ENCODE results near the gene SURF1. TPM values are rescaled to one million over a fixed set of nuclear protein-coding genes. Genes with fewer than 3 reads are reported as not detected.

SURF1 gene
- polyA plus RNA-seq, 1 experiment: 46.1 TPM

- ChIA-PET POLR2A (no interaction called here), CTCF (interaction anchor here (1.1 kb wide), 1 partner anchor 21 kb away, joined by 3 read pairs; no protein-coding TSS in a partner anchor)
- TF ChIP-seq CTCF (IDR thresholded peaks at IDR 0.05; ENCODE audit: insufficient read depth, low read depth, low read length): no peak
- Histone ChIP-seq H3K27me3 (ENCODE audit: control insufficient read depth, insufficient read depth, low read length) (no peaks in the 10 kb centered on the region), H3K4me3 (ENCODE audit: low read depth, low read length) (no peak overlapping the region), H3K36me3 (ENCODE audit: control insufficient read depth, insufficient read depth, low read length) (no peaks in the 10 kb centered on the region)
- DNase-seq (ENCODE audit: low read depth): no peak
Measured at GRCh38 chr9:133384736-133385321, 28.5 kb upstream of the SURF1 start.

- H3K4me3 ChIP-seq (ENCODE audit: low read depth, low read length): no peak overlapping the region
- no peak for TF ChIP-seq CTCF (IDR thresholded peaks at IDR 0.05; ENCODE audit: insufficient read depth, low read depth, low read length)
- no peak for DNase-seq (ENCODE audit: low read depth)
- ChIA-PET POLR2A (no interaction called here), CTCF (no interaction called here)
- H3K27me3 ChIP-seq (ENCODE audit: control insufficient read depth, insufficient read depth, low read length): no peaks in the 10 kb centered on the region
- no peaks in the 10 kb centered on the region for H3K36me3 ChIP-seq (ENCODE audit: control insufficient read depth, insufficient read depth, low read length)
Measured at GRCh38 chr9:133383438-133383837, 27.2 kb upstream of the SURF1 start.

- ChIA-PET CTCF (no interaction called here), POLR2A (no interaction called here)
- no peak for DNase-seq (ENCODE audit: low read depth)
- Histone ChIP-seq H3K27me3 (ENCODE audit: control insufficient read depth, insufficient read depth, low read length) (no peaks in the 10 kb centered on the region), H3K36me3 (ENCODE audit: control insufficient read depth, insufficient read depth, low read length) (no peaks in the 10 kb centered on the region), H3K4me3 (ENCODE audit: low read depth, low read length) (no peak overlapping the region)
- TF ChIP-seq CTCF (IDR thresholded peaks at IDR 0.05; ENCODE audit: insufficient read depth, low read depth, low read length): no peak
Measured at GRCh38 chr9:133382507-133383141, 26.3 kb upstream of the SURF1 start.

- TF ChIP-seq CTCF (IDR thresholded peaks at IDR 0.05; ENCODE audit: insufficient read depth, low read depth, low read length): no peak
- H3K4me3 ChIP-seq (ENCODE audit: low read depth, low read length): no peak overlapping the region
- H3K36me3 ChIP-seq (ENCODE audit: control insufficient read depth, insufficient read depth, low read length): no peaks in the 10 kb centered on the region
- H3K27me3 ChIP-seq (ENCODE audit: control insufficient read depth, insufficient read depth, low read length): no peaks in the 10 kb centered on the region
- CTCF ChIA-PET: interaction anchor here (0.6 to 1.6 kb wide), 2 partner anchors 15 to 71 kb away, joined by 3 read pairs; no protein-coding TSS in a partner anchor
- no peak for DNase-seq (ENCODE audit: low read depth)
- POLR2A ChIA-PET: interaction anchor here (0.6 kb wide), 1 partner anchor 79 kb away, joined by 3 read pairs; no protein-coding TSS in a partner anchor
Measured at GRCh38 chr9:133380734-133381133, 24.4 kb upstream of the SURF1 start.

GRCh38 chr9:133379153-133380086, 23.1 kb upstream of the SURF1 start:
- DNase-seq (ENCODE audit: low read depth): no peak
- Histone ChIP-seq H3K27me3 (ENCODE audit: control insufficient read depth, insufficient read depth, low read length) (no peaks in the 10 kb centered on the region), H3K4me3 (ENCODE audit: low read depth, low read length) (no peak overlapping the region), H3K36me3 (ENCODE audit: control insufficient read depth, insufficient read depth, low read length) (no peaks in the 10 kb centered on the region)
- TF ChIP-seq CTCF (IDR thresholded peaks at IDR 0.05; ENCODE audit: insufficient read depth, low read depth, low read length): no peak
- ChIA-PET CTCF (interaction anchor here (1.2 to 1.6 kb wide), 2 partner anchors 17 to 29 kb away, joined by 3 read pairs; no protein-coding TSS in a partner anchor), POLR2A (no interaction called here)

All from BJ (cell line).